H1 (cell line): ENCODE results near the gene SKAP1. TPM values are rescaled to one million over a fixed set of nuclear protein-coding genes. Genes with fewer than 3 reads are reported as not detected.

Experiments
- CTCF ChIA-PET: fragments of 300-600 bp; sonication (Branson Sonifier 250); formaldehyde crosslinking; loops from one replicate; lab custom pipeline; 2021; ENCODE audit not compliant: partially characterized antibody; lab: Charles Lee
- POLR2A ChIA-PET: fragments of 300-600 bp; sonication (Branson Sonifier 250); formaldehyde crosslinking; loops from one replicate; lab custom pipeline; 2021; ENCODE audit warnings: inconsistent platforms; ENCODE audit not compliant: partially characterized antibody; lab: Charles Lee
- DNase-seq, 2 experiments: peaks; one replicate each; pipeline versions ENCODE4 v3.0.0 to v3.0.0-alpha.2; 2010 to 2022; ENCODE audit warnings: low spot score in 2 of 2, low read depth in 1 of 2, mixed read lengths in 1 of 2
- FAIRE-seq: peaks from 2 replicates; lab custom pipeline; 2011; peaks lifted over from hg19 to GRCh38; lab: Jason Lieb, UNC
- H2AFZ ChIP-seq: 2 replicates; pipeline ENCODE4 v1.8.1; 2012; ENCODE audit warnings: low read length, inconsistent platforms
- H2AK5ac ChIP-seq: 2 replicates; pipeline ENCODE4 v1.6.1; 2013; ENCODE audit warnings: low read depth, low read length
- H2BK120ac ChIP-seq: replicated peaks from 2 replicates; pipeline ENCODE3; 2013; ENCODE audit warnings: low read depth, low read length, inconsistent platforms
- H2BK12ac ChIP-seq: 2 replicates; pipeline ENCODE4 v1.6.1; 2013; ENCODE audit warnings: low read depth, low read length
- H2BK15ac ChIP-seq: 2 replicates; pipeline ENCODE4 v1.6.1; 2013; ENCODE audit warnings: low read length
- H2BK20ac ChIP-seq: 2 replicates; pipeline ENCODE4 v1.6.1; 2013; ENCODE audit warnings: low read length
- H2BK5ac ChIP-seq: 2 replicates; pipeline ENCODE4 v1.6.1; 2013; ENCODE audit warnings: low read depth, low read length
- H3K14ac ChIP-seq: 2 replicates; pipeline ENCODE4 v1.6.1; 2013; ENCODE audit warnings: inconsistent platforms; ENCODE audit not compliant: insufficient read length
- H3K18ac ChIP-seq: 2 replicates; pipeline ENCODE4 v1.6.1; 2013; ENCODE audit warnings: low read length; ENCODE audit errors: extremely low read depth
- H3K23ac ChIP-seq: 2 replicates; pipeline ENCODE4 v1.6.1; 2013; ENCODE audit warnings: inconsistent platforms; ENCODE audit not compliant: insufficient read length
- H3K23me2 ChIP-seq: 2 replicates; pipeline ENCODE4 v1.6.1; 2013; ENCODE audit warnings: low read depth, low read length
- H3K27ac ChIP-seq: 2 replicates; pipeline ENCODE4 v1.6.1; 2011; ENCODE audit warnings: low read depth, low read length, inconsistent platforms
- H3K27me3 ChIP-seq, 4 experiments: replicated peaks in 1 of 4; 1 replicate in 1 of 4; 2 replicates in 3 of 4; pipeline versions ENCODE4 v1.6.1 to v1.8.1; 2011 to 2013; ENCODE audit warnings: low read length in 3 of 4, mild to moderate bottlenecking in 3 of 4, inconsistent platforms in 2 of 4, mixed read lengths in 2 of 4, moderate library complexity in 1 of 4; ENCODE audit not compliant: control insufficient read depth in 3 of 4, insufficient read depth in 3 of 4; ENCODE audit errors: extremely low read depth in 1 of 4
- H3K36me3 ChIP-seq, 4 experiments: 2 replicates each; pipeline versions ENCODE4 v1.6.1 to v1.8.1; 2011 to 2013; ENCODE audit warnings: mild to moderate bottlenecking in 4 of 4, low read length in 3 of 4, moderate library complexity in 2 of 4, control low read depth in 1 of 4, inconsistent platforms in 1 of 4; ENCODE audit not compliant: insufficient read depth in 4 of 4, control insufficient read depth in 2 of 4
- H3K4ac ChIP-seq: replicated peaks from 2 replicates; pipeline ENCODE3; 2013; ENCODE audit warnings: low read length, low read depth, mixed read lengths, inconsistent platforms; ENCODE audit not compliant: insufficient read length
- H3K4me1 ChIP-seq, 4 experiments: replicated peaks in 1 of 4; 1 replicate in 1 of 4; 2 replicates in 3 of 4; pipeline versions ENCODE4 v1.6.1 to v1.8.1; 2011 to 2013; ENCODE audit warnings: low read length in 3 of 4, inconsistent platforms in 2 of 4, mixed read lengths in 1 of 4; ENCODE audit not compliant: insufficient read depth in 4 of 4, control insufficient read depth in 3 of 4
- H3K4me2 ChIP-seq, 2 experiments: 2 replicates each; pipeline versions ENCODE4 v1.6.1 to v1.8.1; 2011 to 2013; ENCODE audit warnings: low read depth in 2 of 2, low read length in 2 of 2, control low read depth in 1 of 2, inconsistent platforms in 1 of 2, mild to moderate bottlenecking in 1 of 2; ENCODE audit not compliant: insufficient read depth in 1 of 2
- H3K4me3 ChIP-seq, 4 experiments: fragments of 200-600, 300-600 bp in 1 of 4; sonication (generic), shearing (Covaris generic), sonication (Bioruptor Twin) in 1 of 4; 2 replicates each; pipeline versions ENCODE4 v1.5.1 to v1.8.1; 2011 to 2016; ENCODE audit warnings: low read length in 4 of 4, low read depth in 3 of 4, control low read depth in 2 of 4, inconsistent platforms in 2 of 4, mild to moderate bottlenecking in 2 of 4, mixed read lengths in 1 of 4, moderate library complexity in 1 of 4; ENCODE audit not compliant: insufficient read depth in 2 of 4; ENCODE audit errors: extremely low read depth in 1 of 4
- H3K56ac ChIP-seq: replicated peaks from 2 replicates; pipeline ENCODE3; 2013; ENCODE audit warnings: low read depth, mild to moderate bottlenecking, mixed read lengths, low read length, inconsistent platforms; ENCODE audit not compliant: insufficient read length
- H3K79me1 ChIP-seq: 2 replicates; pipeline ENCODE4 v1.6.1; 2013; ENCODE audit warnings: low read depth, low read length, control low read depth
- H3K79me2 ChIP-seq, 2 experiments: 2 replicates each; pipeline versions ENCODE4 v1.6.1 to v1.8.1; 2012 to 2013; ENCODE audit warnings: low read length in 2 of 2, mild to moderate bottlenecking in 2 of 2, inconsistent platforms in 1 of 2; ENCODE audit not compliant: insufficient read depth in 2 of 2, control insufficient read depth in 1 of 2
- H3K9ac ChIP-seq, 4 experiments: replicated peaks in 1 of 4; 1 replicate in 1 of 4; 2 replicates in 3 of 4; pipeline versions ENCODE4 v1.6.1 to v1.8.1; 2011 to 2013; ENCODE audit warnings: low read depth in 3 of 4, low read length in 3 of 4, control low read depth in 2 of 4, mild to moderate bottlenecking in 2 of 4, moderate library complexity in 2 of 4, inconsistent platforms in 1 of 4; ENCODE audit errors: extremely low read depth in 1 of 4
- H3K9me3 ChIP-seq, 2 experiments: 2 replicates each; pipeline versions ENCODE4 v1.6.1 to v1.8.1; 2012 to 2013; ENCODE audit warnings: mild to moderate bottlenecking in 2 of 2, moderate library complexity in 2 of 2, control low read depth in 1 of 2, inconsistent platforms in 1 of 2, low read depth in 1 of 2, low read length in 1 of 2, mixed read lengths in 1 of 2; ENCODE audit not compliant: insufficient read depth in 2 of 2
- H4K20me1 ChIP-seq, 2 experiments: replicated peaks in 1 of 2; 2 replicates each; pipeline versions ENCODE3 to v1.8.1; 2011 to 2013; ENCODE audit warnings: inconsistent platforms in 2 of 2, low read length in 2 of 2, mild to moderate bottlenecking in 1 of 2; ENCODE audit not compliant: insufficient read depth in 2 of 2, control insufficient read depth in 1 of 2
- H4K5ac ChIP-seq: 2 replicates; pipeline ENCODE4 v1.6.1; 2013; ENCODE audit warnings: low read length, low read depth, mixed read lengths, inconsistent platforms; ENCODE audit not compliant: insufficient read length
- H4K8ac ChIP-seq: 2 replicates; pipeline ENCODE4 v1.8.0; 2013; ENCODE audit warnings: mild to moderate bottlenecking, moderate library complexity, low read length, inconsistent platforms; ENCODE audit not compliant: insufficient read depth; ENCODE audit errors: extremely low read depth
- H4K91ac ChIP-seq: replicated peaks from 2 replicates; pipeline ENCODE3; 2013; ENCODE audit warnings: low read length, mixed read lengths, inconsistent platforms; ENCODE audit not compliant: insufficient read length
- CBX5 ChIP-seq: fragments of 300-800, 300-1000 bp; sonication (generic); IDR thresholded peaks from 2 replicates; pipeline ENCODE4 v1.7.1; 2016; ENCODE audit warnings: antibody characterized with exemption, low read length, low read depth
- EZH2 ChIP-seq: fragments of 200-600 bp; sonication (generic); IDR thresholded peaks from 2 replicates; pipeline ENCODE4 v1.7.1; 2012; ENCODE audit warnings: low read depth, mild to moderate bottlenecking, moderate library complexity, low read length, inconsistent platforms; ENCODE audit not compliant: severe bottlenecking
- HDAC2 ChIP-seq, 2 experiments: fragments of 300-600 bp in 1 of 2; sonication (generic) in 1 of 2; IDR thresholded peaks; 2 replicates each; pipeline ENCODE4 v1.6.1; 2011 to 2012; ENCODE audit warnings: low read depth in 2 of 2, low read length in 2 of 2, mild to moderate bottlenecking in 2 of 2, moderate library complexity in 2 of 2, borderline replicate concordance in 1 of 2, inconsistent platforms in 1 of 2
- KDM1A ChIP-seq: fragments of 200-600, 300-600 bp; sonication (generic); IDR thresholded peaks from 2 replicates; pipeline ENCODE4 v1.7.1; 2016; ENCODE audit warnings: mild to moderate bottlenecking, low read length, borderline replicate concordance
- POLR2A ChIP-seq, 2 experiments: IDR thresholded peaks; 1 replicate in 1 of 2; 2 replicates in 1 of 2; pipeline ENCODE4 v1.6.1; 2011; ENCODE audit warnings: low read depth in 2 of 2, low read length in 2 of 2, mild to moderate bottlenecking in 2 of 2; ENCODE audit errors: control extremely low read depth in 1 of 2
- RFX5 ChIP-seq: IDR thresholded peaks from 2 replicates; pipeline ENCODE4 v1.6.1; 2011; ENCODE audit warnings: low read depth, low read length, improper control_type of control experiment, borderline replicate concordance
- TEAD4 ChIP-seq: IDR thresholded peaks from 2 replicates; pipeline ENCODE4 v1.6.1; 2012; ENCODE audit warnings: low read depth, low read length, inconsistent platforms, mixed read lengths
- WGBS, 2 experiments: shearing (Covaris generic) in 1 of 2; methylation state at CpG; one replicate each; pipeline versions ENCODE4 v1.1.6 to v1.1.7; 2013 to 2015; ENCODE audit warnings: low lambda C conversion rate in 2 of 2, mixed read lengths in 2 of 2, inconsistent platforms in 1 of 2, low coverage in 1 of 2, missing lambda C conversion rate in 1 of 2; ENCODE audit not compliant: insufficient replicate concordance in 2 of 2, insufficient coverage in 1 of 2, insufficient read length in 1 of 2; ENCODE audit errors: extremely low coverage in 1 of 2, missing lambda C conversion rate in 1 of 2; 5-methylcytosine and 5-hydroxymethylcytosine counted together
- polyA plus RNA-seq, 7 experiments: library from polyadenylated mRNA; depleted of rRNA in 3 of 7; stranded (reverse) in 5 of 7; unstranded in 2 of 7; fragments of >200 nt in 5 of 7; fragments of 200-250 nt in 2 of 7; gene quantifications; 1 replicate in 5 of 7; 2 replicates in 1 of 7; 4 replicates in 1 of 7; pipeline versions ENCODE4 v1.2.1 to v1.2.3, GENCODE V29; 2011 to 2013; ENCODE audit warnings: missing spikeins in 2 of 7, mixed read lengths in 2 of 7
- total RNA-seq: library from RNA; stranded (reverse); fragmentation: NEBNext Ultra II Directional; extraction: Animal tissue kit (Norgen Biotek cat#: 25700); gene quantifications from 2 replicates; pipeline ENCODE4 v1.2.1, GENCODE V29; 2021
- TF ChIP-seq, protein P1 (sequence below): IDR thresholded peaks from 2 replicates; pipeline ENCODE4 v1.6.1; 2011; ENCODE audit warnings: low read depth, mild to moderate bottlenecking, low read length; ENCODE audit not compliant: insufficient read depth
- TF ChIP-seq, protein P2 (sequence below): IDR thresholded peaks from 2 replicates; pipeline ENCODE4 v1.6.1; 2012; ENCODE audit warnings: low read length, inconsistent platforms

The SKAP1 gene
- total and polyA plus RNA-seq, 2 of the 8 experiments (the other 6 are each of a cell fraction or from before 2014, with no cell fraction given) = not detected

DNA sequence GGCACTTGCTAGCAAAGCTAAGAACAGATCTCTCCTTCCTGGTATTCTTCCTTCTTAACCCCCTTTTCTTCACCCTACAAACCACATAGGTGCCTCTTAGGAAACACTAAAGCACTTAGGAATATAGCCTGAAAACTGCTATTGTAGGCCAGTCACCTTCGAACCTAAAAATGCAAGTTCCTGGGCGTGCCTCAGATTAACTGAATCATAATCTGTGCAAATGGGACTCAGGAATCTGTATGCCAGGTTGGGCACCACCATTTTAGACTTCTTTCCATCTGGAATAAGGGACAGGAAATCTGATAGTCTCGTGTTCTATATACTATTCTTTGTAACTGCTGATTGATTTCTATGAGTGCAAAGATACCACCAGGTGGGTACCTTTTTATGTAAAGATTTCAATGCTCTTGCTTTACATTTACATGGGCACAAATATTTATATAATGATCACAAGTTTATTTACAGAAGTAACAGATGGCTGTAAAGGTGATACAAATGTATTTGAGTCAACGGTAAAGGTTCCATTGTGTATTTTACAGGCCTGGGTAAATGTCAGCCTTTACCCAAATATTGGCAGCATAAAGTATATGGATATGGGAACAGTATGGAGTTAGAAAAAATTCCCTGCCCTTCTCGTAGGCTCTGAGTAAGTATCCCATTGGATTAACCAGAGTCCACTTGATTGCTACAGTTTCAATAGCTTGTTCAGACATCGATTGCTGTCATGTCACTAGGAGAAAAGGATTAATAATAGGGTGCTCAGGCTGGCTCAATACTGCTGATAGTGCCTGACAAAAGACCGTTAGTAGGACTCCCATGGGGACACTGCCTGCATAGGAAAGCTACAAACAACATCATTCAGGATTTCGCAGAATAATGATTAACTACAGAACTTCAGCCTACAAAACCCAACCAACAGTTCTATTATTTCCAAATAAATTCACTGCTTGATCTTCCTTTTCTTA lies 197.7 kb downstream of the SKAP1 start:
- 82% methylated on average over 8 of the region's 8 CpGs; no CpG with 5 or more reads in 1 of the 2 experiments for whole genome bisulfite sequencing, 2 experiments
- Histone ChIP-seq H2BK12ac (no peak overlapping the region), H3K4me3 (no peak overlapping the region), H3K56ac (no peak overlapping the region), H3K27me3 (no peaks in the 10 kb centered on the region), H3K23ac (no peak overlapping the region), H3K79me1 (no peaks in the 10 kb centered on the region), H3K4me2 (no peak overlapping the region), H2AFZ (no peak overlapping the region), H2BK120ac (no peak overlapping the region), H4K8ac (no peak overlapping the region), H4K20me1 (no peaks in the 10 kb centered on the region), H3K9me3 (no peaks in the 10 kb centered on the region), H3K36me3 (no peaks in the 10 kb centered on the region), H2AK5ac (no peak overlapping the region), H4K5ac (no peak overlapping the region), H3K4ac (no peak overlapping the region), H3K23me2 (no peaks in the 10 kb centered on the region), H3K79me2 (no peaks in the 10 kb centered on the region), H2BK5ac (no peak overlapping the region), H3K4me1 (no peaks in the 10 kb centered on the region), H3K27ac (no peak overlapping the region), H2BK15ac (no peak overlapping the region), H4K91ac (no peak overlapping the region), H3K14ac (no peak overlapping the region), H3K9ac (no peak overlapping the region), H3K18ac (no peak overlapping the region), H2BK20ac (no peak overlapping the region)
- POLR2A ChIA-PET = no interaction called here
- FAIRE-seq (no peak), DNase-seq (no peak)
- CTCF ChIA-PET = interaction anchor here (0.6 to 2.7 kb wide), 7 partner anchors 9 to 181 kb away, joined by 3 to 7 read pairs (median 3); no protein-coding TSS in a partner anchor
- TF ChIP-seq, protein P1, sequence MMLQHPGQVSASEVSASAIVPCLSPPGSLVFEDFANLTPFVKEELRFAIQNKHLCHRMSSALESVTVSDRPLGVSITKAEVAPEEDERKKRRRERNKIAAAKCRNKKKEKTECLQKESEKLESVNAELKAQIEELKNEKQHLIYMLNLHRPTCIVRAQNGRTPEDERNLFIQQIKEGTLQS = no peak
- TF ChIP-seq HDAC2 (IDR thresholded peaks at IDR 0.05; ENCODE audit: borderline replicate concordance in 1 of 2, low read depth in 2 of 2, low read length in 2 of 2) (no peak), POLR2A (IDR thresholded peaks at IDR 0.05; ENCODE audit: control extremely low read depth in 1 of 2, low read depth in 2 of 2, low read length in 2 of 2) (no peak), KDM1A (no peak), CBX5 (no peak), RFX5 (no peak), TEAD4 (no peak), EZH2 (no peak)
- TF ChIP-seq, protein P2, sequence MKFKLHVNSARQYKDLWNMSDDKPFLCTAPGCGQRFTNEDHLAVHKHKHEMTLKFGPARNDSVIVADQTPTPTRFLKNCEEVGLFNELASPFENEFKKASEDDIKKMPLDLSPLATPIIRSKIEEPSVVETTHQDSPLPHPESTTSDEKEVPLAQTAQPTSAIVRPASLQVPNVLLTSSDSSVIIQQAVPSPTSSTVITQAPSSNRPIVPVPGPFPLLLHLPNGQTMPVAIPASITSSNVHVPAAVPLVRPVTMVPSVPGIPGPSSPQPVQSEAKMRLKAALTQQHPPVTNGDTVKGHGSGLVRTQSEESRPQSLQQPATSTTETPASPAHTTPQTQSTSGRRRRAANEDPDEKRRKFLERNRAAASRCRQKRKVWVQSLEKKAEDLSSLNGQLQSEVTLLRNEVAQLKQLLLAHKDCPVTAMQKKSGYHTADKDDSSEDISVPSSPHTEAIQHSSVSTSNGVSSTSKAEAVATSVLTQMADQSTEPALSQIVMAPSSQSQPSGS = no peak
